Astrocyte (in vitro differentiated cells and primary cell): ENCODE data around the gene POTEB3.
"Not testable (repeated sequence)": the region's sequence is repeated elsewhere in the genome, so short reads cannot be mapped to it uniquely, and the experiment has no call there.

Experiments used
- EZH2 ChIP-seq: IDR thresholded peaks from 2 replicates; pipeline ENCODE4 v1.6.1; 2012; ENCODE audit warnings: mild to moderate bottlenecking, low read length, inconsistent platforms; ENCODE audit not compliant: insufficient read depth
- TF ChIP-seq, protein P1 (sequence below): IDR thresholded peaks from 2 replicates; pipeline ENCODE4 v1.5.1; 2011; ENCODE audit warnings: low read depth, mild to moderate bottlenecking, inconsistent platforms, low read length, moderate library complexity; ENCODE audit not compliant: insufficient read depth

DNA sequence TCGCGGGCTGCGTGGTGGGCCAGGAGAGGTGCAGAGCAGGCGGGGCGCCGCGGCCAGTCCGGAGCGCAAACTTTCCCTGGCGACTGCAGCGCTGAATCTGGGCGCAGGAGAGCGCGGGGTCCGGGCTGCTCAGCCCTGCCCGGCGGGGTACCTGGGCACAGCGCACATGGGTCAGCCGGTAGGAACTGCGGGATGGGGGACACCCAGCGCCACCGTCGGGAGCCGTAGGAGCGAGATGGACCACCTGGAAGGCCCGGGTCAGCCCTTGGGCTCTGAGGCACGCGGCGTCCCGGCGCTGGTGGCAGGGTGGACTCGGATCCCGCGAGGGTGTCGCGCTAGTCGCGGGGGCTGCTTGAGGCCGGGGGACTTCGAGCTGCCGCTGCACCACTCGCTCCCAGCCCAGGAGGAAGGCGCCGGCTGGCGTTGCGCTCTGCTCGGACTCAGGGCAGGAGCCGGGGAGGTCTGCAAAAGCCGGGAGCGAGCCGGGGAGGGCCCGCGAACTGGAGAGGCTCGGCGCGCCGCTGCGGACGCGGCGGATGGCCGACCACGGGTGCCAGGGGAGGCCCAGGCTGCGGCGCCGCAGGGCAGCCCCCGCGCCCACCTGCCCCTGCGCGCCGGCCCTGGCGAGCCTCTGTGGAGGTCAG is 11.7 kb upstream of the POTEB3 start:
- TF ChIP-seq, protein P1, sequence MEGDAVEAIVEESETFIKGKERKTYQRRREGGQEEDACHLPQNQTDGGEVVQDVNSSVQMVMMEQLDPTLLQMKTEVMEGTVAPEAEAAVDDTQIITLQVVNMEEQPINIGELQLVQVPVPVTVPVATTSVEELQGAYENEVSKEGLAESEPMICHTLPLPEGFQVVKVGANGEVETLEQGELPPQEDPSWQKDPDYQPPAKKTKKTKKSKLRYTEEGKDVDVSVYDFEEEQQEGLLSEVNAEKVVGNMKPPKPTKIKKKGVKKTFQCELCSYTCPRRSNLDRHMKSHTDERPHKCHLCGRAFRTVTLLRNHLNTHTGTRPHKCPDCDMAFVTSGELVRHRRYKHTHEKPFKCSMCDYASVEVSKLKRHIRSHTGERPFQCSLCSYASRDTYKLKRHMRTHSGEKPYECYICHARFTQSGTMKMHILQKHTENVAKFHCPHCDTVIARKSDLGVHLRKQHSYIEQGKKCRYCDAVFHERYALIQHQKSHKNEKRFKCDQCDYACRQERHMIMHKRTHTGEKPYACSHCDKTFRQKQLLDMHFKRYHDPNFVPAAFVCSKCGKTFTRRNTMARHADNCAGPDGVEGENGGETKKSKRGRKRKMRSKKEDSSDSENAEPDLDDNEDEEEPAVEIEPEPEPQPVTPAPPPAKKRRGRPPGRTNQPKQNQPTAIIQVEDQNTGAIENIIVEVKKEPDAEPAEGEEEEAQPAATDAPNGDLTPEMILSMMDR: not testable (repeated sequence)
- not testable (repeated sequence) for TF ChIP-seq EZH2
